Astrocyte (in vitro differentiated cells and primary cell): ENCODE data around the gene TRPM3. TPM values are rescaled to one million over a fixed set of nuclear protein-coding genes. Genes with fewer than 3 reads are reported as not detected.
A peak's percentile ranks its signal among the peaks of the same experiment; 100 is the strongest.

Source experiments
- DNase-seq: peaks from one replicate; pipeline ENCODE4 v3.0.0-alpha.2; 2010; ENCODE audit warnings: low read depth
- FAIRE-seq: peaks from 2 replicates; lab custom pipeline; 2011; peaks lifted over from hg19 to GRCh38; lab: Jason Lieb, UNC
- H2AFZ ChIP-seq: 2 replicates; pipeline ENCODE4 v1.6.0; 2012; ENCODE audit warnings: low read depth, low read length, inconsistent platforms
- H3K27ac ChIP-seq: 2 replicates; pipeline ENCODE4 v1.5.1; 2011; ENCODE audit warnings: low read depth, low read length, inconsistent platforms
- H3K27me3 ChIP-seq: 2 replicates; pipeline ENCODE4 v1.6.0; 2011; ENCODE audit warnings: low read length, inconsistent platforms; ENCODE audit not compliant: insufficient read depth
- H3K36me3 ChIP-seq: 2 replicates; pipeline ENCODE4 v1.5.1; 2011; ENCODE audit warnings: low read length, inconsistent platforms; ENCODE audit not compliant: insufficient read depth
- H3K4me1 ChIP-seq: 2 replicates; pipeline ENCODE4 v1.5.1; 2011; ENCODE audit warnings: low read length, inconsistent platforms; ENCODE audit not compliant: insufficient read depth
- H3K4me2 ChIP-seq: 2 replicates; pipeline ENCODE4 v1.6.0; 2012; ENCODE audit warnings: low read length, inconsistent platforms
- H3K4me3 ChIP-seq: 2 replicates; pipeline ENCODE4 v1.5.1; 2011; ENCODE audit warnings: low read depth, mild to moderate bottlenecking, low read length, inconsistent platforms; ENCODE audit not compliant: insufficient read depth
- H3K79me2 ChIP-seq: 2 replicates; pipeline ENCODE4 v1.6.0; 2012; ENCODE audit warnings: mild to moderate bottlenecking, low read length, inconsistent platforms; ENCODE audit not compliant: insufficient read depth
- H3K9ac ChIP-seq: 2 replicates; pipeline ENCODE4 v1.6.0; 2012; ENCODE audit warnings: mild to moderate bottlenecking, low read length, inconsistent platforms
- H3K9me3 ChIP-seq: 2 replicates; pipeline ENCODE4 v1.5.1; 2012; ENCODE audit warnings: low read depth, mild to moderate bottlenecking, low read length, inconsistent platforms; ENCODE audit not compliant: insufficient read depth
- H4K20me1 ChIP-seq: 2 replicates; pipeline ENCODE4 v1.6.0; 2012; ENCODE audit warnings: low read length, inconsistent platforms; ENCODE audit not compliant: insufficient read depth
- H3K27ac Mint-ChIP-seq: one replicate; pipeline ENCODE4 v1.8.0; 2021; ENCODE audit warnings: mild to moderate bottlenecking, mixed read lengths; ENCODE audit not compliant: unreplicated experiment
- H3K27me3 Mint-ChIP-seq: one replicate; pipeline ENCODE4 v1.8.0; 2021; ENCODE audit warnings: low read depth, mixed read lengths; ENCODE audit not compliant: unreplicated experiment
- H3K36me3 Mint-ChIP-seq: one replicate; pipeline ENCODE4 v1.8.0; 2021; ENCODE audit warnings: low read depth, mixed read lengths; ENCODE audit not compliant: unreplicated experiment
- H3K4me1 Mint-ChIP-seq: one replicate; pipeline ENCODE4 v1.8.0; 2021; ENCODE audit warnings: low read depth, mixed read lengths; ENCODE audit not compliant: unreplicated experiment
- H3K4me3 Mint-ChIP-seq: one replicate; pipeline ENCODE4 v1.8.0; 2021; ENCODE audit warnings: mild to moderate bottlenecking, moderate library complexity, mixed read lengths; ENCODE audit not compliant: unreplicated experiment
- H3K9me3 Mint-ChIP-seq: one replicate; pipeline ENCODE4 v1.8.0; 2021; ENCODE audit warnings: mild to moderate bottlenecking, mixed read lengths; ENCODE audit not compliant: unreplicated experiment
- EZH2 ChIP-seq: IDR thresholded peaks from 2 replicates; pipeline ENCODE4 v1.6.1; 2012; ENCODE audit warnings: mild to moderate bottlenecking, low read length, inconsistent platforms; ENCODE audit not compliant: insufficient read depth
- total RNA-seq: library from RNA; stranded (reverse); gene quantifications from 2 replicates; pipeline ENCODE4 v1.2.1, GENCODE V29; 2021
- TF ChIP-seq, protein P1 (sequence below): IDR thresholded peaks from 2 replicates; pipeline ENCODE4 v1.5.1; 2011; ENCODE audit warnings: low read depth, mild to moderate bottlenecking, inconsistent platforms, low read length, moderate library complexity; ENCODE audit not compliant: insufficient read depth

The TRPM3 gene
- total RNA-seq, 1 donor from 2014 or later = 0.14 TPM

DNA sequence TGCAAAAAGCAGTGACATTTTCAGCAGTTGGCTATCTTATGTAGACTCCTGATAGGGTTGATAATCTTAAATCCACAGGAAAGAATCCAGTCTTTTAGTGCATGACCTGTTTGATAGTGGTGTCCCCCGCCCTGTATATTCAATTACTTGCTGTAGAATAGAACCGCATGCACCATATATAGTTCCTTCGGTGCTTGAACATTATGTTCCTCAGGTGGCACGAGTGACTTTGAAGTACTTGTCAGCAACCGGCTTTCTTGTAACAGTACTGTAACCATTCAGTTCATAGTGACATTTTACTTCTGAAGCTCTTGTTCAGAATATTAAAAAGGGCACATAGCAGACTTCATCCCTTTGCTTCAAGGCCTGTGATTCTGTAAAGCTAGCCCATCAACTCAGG is 543.8 kb downstream of the TRPM3 start:
- Histone ChIP-seq H3K79me2 (no peaks in the 10 kb centered on the region), H4K20me1 (no peaks in the 10 kb centered on the region), H3K4me2 (no peak overlapping the region), H3K9me3 (no peaks in the 10 kb centered on the region), H3K4me3 (no peak overlapping the region), H3K27me3 (no peaks in the 10 kb centered on the region), H2AFZ (no peak overlapping the region), H3K27ac (no peak overlapping the region), H3K4me1 (peaks cover 8% of the 10 kb centered on the region), H3K9ac (no peak overlapping the region), H3K36me3 (no peaks in the 10 kb centered on the region)
- no peak overlapping the region for H3K27ac Mint-ChIP-seq
- no peak for TF ChIP-seq EZH2
- TF ChIP-seq, protein P1, sequence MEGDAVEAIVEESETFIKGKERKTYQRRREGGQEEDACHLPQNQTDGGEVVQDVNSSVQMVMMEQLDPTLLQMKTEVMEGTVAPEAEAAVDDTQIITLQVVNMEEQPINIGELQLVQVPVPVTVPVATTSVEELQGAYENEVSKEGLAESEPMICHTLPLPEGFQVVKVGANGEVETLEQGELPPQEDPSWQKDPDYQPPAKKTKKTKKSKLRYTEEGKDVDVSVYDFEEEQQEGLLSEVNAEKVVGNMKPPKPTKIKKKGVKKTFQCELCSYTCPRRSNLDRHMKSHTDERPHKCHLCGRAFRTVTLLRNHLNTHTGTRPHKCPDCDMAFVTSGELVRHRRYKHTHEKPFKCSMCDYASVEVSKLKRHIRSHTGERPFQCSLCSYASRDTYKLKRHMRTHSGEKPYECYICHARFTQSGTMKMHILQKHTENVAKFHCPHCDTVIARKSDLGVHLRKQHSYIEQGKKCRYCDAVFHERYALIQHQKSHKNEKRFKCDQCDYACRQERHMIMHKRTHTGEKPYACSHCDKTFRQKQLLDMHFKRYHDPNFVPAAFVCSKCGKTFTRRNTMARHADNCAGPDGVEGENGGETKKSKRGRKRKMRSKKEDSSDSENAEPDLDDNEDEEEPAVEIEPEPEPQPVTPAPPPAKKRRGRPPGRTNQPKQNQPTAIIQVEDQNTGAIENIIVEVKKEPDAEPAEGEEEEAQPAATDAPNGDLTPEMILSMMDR = no peak
- FAIRE-seq (no peak), DNase-seq (no peak)
- H3K9me3 Mint-ChIP-seq = peaks cover 2% of the 10 kb centered on the region
- H3K36me3 Mint-ChIP-seq = no peaks in the 10 kb centered on the region
- no peak overlapping the region for H3K4me3 Mint-ChIP-seq
- peaks cover 2% of the 10 kb centered on the region for H3K27me3 Mint-ChIP-seq
- peaks cover 8% of the 10 kb centered on the region for H3K4me1 Mint-ChIP-seq

DNA sequence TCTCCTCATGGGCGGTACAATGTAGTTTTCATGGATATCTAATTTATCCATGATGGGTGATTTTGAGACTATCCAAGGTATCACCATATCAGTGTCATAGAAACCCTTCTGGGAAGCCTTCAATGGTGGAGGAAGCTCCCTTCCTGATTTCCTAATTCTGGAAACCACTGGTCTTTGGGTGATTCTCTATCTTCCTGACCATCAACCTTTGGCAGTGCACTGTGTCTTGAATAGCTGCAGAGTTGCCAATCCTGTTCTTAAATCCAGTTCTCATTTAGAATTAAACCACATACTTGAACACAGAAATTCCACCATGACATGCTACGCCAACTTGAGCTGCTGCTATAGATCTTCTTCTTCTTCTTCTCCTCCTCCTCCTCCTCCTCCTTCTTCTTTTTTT is 545.3 kb downstream of the TRPM3 start:
- H3K4me3 Mint-ChIP-seq = no peak overlapping the region
- H3K27ac ChIP-seq = no peak overlapping the region
- H3K79me2 ChIP-seq = no peaks in the 10 kb centered on the region
- no peak for FAIRE-seq
- H3K36me3 ChIP-seq = no peaks in the 10 kb centered on the region
- H3K27ac Mint-ChIP-seq = no peak overlapping the region
- H3K4me1 ChIP-seq = peaks cover 8% of the 10 kb centered on the region
- H3K4me1 Mint-ChIP-seq = peaks cover 8% of the 10 kb centered on the region
- no peak overlapping the region for H3K4me2 ChIP-seq
- peaks cover 2% of the 10 kb centered on the region for H3K9me3 Mint-ChIP-seq
- no peak overlapping the region for H2AFZ ChIP-seq
- no peaks in the 10 kb centered on the region for H3K27me3 ChIP-seq
- H3K27me3 Mint-ChIP-seq = peaks cover 2% of the 10 kb centered on the region
- no peak overlapping the region for H3K4me3 ChIP-seq
- no peaks in the 10 kb centered on the region for H4K20me1 ChIP-seq
- H3K9ac ChIP-seq = no peak overlapping the region
- no peak for TF ChIP-seq EZH2
- TF ChIP-seq, protein P1 = no peak
- no peaks in the 10 kb centered on the region for H3K9me3 ChIP-seq
- no peak for DNase-seq
- H3K36me3 Mint-ChIP-seq = no peaks in the 10 kb centered on the region

DNA sequence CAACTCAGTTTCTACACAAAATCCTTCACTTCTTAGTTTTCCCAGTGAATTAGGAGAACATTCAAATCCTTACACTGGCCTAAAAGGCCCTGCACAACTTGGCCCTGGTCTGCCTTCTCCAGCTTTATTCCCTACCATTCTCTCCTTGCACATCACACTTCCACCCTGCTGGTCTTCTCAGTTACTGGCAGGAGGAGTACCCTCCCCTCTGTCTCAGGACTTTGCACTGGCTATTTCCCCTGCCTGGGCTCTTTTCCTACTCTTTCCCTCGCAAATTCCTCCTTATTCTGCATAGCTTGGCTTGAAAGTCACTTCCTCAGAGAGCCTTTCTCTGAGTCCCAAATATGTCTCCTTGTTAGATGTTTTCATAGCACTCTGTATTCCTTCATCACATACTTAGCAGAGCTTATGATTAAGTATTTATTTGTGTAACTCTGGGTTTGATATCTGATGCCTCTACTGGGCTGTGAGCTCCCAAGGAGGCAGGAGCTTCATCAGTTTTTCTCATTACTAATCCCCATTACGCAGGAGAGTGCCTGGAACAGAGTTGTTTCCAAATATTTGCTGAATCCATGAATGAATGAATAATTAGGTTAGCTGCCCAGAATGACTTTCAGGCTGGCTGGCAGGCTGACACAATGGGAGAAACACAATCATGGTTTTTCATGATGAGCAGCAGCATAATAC is 547.1 kb downstream of the TRPM3 start:
- peaks cover 8% of the 10 kb centered on the region for H3K4me1 Mint-ChIP-seq
- H3K9me3 Mint-ChIP-seq = no peaks in the 10 kb centered on the region
- FAIRE-seq = peak; percentile 66

More for the DNA sequence above, 547.1 kb downstream of the TRPM3 start:
- Histone ChIP-seq H2AFZ (no peak overlapping the region), H3K9me3 (no peaks in the 10 kb centered on the region), H3K36me3 (no peaks in the 10 kb centered on the region), H4K20me1 (no peaks in the 10 kb centered on the region), H3K27ac (peak overlapping the region; percentile 43), H3K79me2 (no peaks in the 10 kb centered on the region), H3K9ac (peak overlapping the region; percentile 12), H3K4me2 (peak overlapping the region; percentile 23), H3K4me1 (peaks cover 8% of the 10 kb centered on the region), H3K27me3 (no peaks in the 10 kb centered on the region), H3K4me3 (no peak overlapping the region)
- TF ChIP-seq, protein P1 = no peak
- TF ChIP-seq EZH2 = no peak
- Mint-ChIP-seq H3K27me3 (no peaks in the 10 kb centered on the region), H3K27ac (no peak overlapping the region), H3K36me3 (no peaks in the 10 kb centered on the region), H3K4me3 (no peak overlapping the region)
- peak; percentile 89 for DNase-seq
